Measurements from ENCODE around the gene RNF217.

DNA sequence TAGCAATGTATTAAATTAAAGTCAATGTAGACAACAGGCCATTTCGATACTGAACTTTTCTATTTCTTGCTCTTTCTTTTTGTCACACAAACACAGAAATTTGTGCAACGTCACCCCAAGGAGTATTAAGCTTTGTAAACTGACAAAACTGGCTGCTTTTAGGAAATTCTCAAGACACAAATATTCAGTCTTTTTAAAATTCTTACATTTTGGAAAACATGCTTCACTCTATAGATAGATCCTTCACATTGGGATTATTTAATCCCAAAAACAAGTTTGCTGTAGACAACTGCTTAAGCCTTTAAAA lies 121.4 kb downstream of the RNF217 start:
- TF ChIP-seq, protein P1, sequence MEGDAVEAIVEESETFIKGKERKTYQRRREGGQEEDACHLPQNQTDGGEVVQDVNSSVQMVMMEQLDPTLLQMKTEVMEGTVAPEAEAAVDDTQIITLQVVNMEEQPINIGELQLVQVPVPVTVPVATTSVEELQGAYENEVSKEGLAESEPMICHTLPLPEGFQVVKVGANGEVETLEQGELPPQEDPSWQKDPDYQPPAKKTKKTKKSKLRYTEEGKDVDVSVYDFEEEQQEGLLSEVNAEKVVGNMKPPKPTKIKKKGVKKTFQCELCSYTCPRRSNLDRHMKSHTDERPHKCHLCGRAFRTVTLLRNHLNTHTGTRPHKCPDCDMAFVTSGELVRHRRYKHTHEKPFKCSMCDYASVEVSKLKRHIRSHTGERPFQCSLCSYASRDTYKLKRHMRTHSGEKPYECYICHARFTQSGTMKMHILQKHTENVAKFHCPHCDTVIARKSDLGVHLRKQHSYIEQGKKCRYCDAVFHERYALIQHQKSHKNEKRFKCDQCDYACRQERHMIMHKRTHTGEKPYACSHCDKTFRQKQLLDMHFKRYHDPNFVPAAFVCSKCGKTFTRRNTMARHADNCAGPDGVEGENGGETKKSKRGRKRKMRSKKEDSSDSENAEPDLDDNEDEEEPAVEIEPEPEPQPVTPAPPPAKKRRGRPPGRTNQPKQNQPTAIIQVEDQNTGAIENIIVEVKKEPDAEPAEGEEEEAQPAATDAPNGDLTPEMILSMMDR (IDR thresholded peaks at IDR 0.05), result no peak
- TF ChIP-seq POLR2AphosphoS5 (IDR thresholded peaks at IDR 0.05; ENCODE audit: low read depth, low read length), result no peak
- TF ChIP-seq, protein P2, sequence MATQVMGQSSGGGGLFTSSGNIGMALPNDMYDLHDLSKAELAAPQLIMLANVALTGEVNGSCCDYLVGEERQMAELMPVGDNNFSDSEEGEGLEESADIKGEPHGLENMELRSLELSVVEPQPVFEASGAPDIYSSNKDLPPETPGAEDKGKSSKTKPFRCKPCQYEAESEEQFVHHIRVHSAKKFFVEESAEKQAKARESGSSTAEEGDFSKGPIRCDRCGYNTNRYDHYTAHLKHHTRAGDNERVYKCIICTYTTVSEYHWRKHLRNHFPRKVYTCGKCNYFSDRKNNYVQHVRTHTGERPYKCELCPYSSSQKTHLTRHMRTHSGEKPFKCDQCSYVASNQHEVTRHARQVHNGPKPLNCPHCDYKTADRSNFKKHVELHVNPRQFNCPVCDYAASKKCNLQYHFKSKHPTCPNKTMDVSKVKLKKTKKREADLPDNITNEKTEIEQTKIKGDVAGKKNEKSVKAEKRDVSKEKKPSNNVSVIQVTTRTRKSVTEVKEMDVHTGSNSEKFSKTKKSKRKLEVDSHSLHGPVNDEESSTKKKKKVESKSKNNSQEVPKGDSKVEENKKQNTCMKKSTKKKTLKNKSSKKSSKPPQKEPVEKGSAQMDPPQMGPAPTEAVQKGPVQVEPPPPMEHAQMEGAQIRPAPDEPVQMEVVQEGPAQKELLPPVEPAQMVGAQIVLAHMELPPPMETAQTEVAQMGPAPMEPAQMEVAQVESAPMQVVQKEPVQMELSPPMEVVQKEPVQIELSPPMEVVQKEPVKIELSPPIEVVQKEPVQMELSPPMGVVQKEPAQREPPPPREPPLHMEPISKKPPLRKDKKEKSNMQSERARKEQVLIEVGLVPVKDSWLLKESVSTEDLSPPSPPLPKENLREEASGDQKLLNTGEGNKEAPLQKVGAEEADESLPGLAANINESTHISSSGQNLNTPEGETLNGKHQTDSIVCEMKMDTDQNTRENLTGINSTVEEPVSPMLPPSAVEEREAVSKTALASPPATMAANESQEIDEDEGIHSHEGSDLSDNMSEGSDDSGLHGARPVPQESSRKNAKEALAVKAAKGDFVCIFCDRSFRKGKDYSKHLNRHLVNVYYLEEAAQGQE (IDR thresholded peaks at IDR 0.05; ENCODE audit: insufficient read depth in 1 of 2, low read depth in 2 of 2, low read length in 1 of 2), result no peak
- TF ChIP-seq TCF7L2 (IDR thresholded peaks at IDR 0.05; ENCODE audit: low read depth, low read length), result no peak
